K562 (cell line): ENCODE results near the gene PYGO2. TPM values are rescaled to one million over a fixed set of nuclear protein-coding genes. Genes with fewer than 3 reads are reported as not detected.

Experiments
- ATAC-seq: fragments of 200-7000 bp; cut with Tn5 transposase; 3 replicates; pipeline ENCODE4 v1.9.1; 2020; ENCODE audit warnings: moderate library complexity
- BruUV-seq: library from RNA; stranded (reverse); fragments of 400-500 nt; replicated peaks from 2 replicates; lab custom pipeline; 2021; lab: Mats Ljungman, UMichigan
- CTCF ChIA-PET: fragments of 300-600 bp; formaldehyde crosslinking; extraction: SDS; loops from one replicate; lab custom pipeline; 2021; ENCODE audit warnings: low intra/inter-chr PET ratio; lab: Yijun Ruan, JAX
- POLR2A ChIA-PET: fragments of 300-600, 350-650 bp; sonication (Branson Sonifier 250); formaldehyde crosslinking; extraction: SDS; loops from one replicate; lab custom pipeline; 2021; ENCODE audit warnings: antibody characterized with exemption, inconsistent platforms; lab: Yijun Ruan, JAX
- DNase-seq, 4 experiments: peaks; one replicate each; pipeline versions ENCODE4 v3.0.0 to v3.0.0-alpha.2; 2011 to 2018; ENCODE audit warnings: low spot score in 3 of 4, mixed read lengths in 3 of 4; ENCODE audit errors: extremely low read depth in 1 of 4
- FAIRE-seq: peaks from 2 replicates; lab custom pipeline; 2011; peaks lifted over from hg19 to GRCh38; lab: Jason Lieb, UNC
- H2AFZ ChIP-seq: 2 replicates; pipeline ENCODE4 v1.6.0; 2011; ENCODE audit warnings: low read depth, low read length, control low read depth, inconsistent platforms
- H3K27ac ChIP-seq: fragments of 200-600 bp; 3 replicates; pipeline ENCODE4 v1.8.0; 2011; ENCODE audit warnings: low read depth, mild to moderate bottlenecking, control low read depth, inconsistent platforms, low read length, moderate library complexity, mixed read lengths; ENCODE audit errors: extremely low read depth
- H3K27me3 ChIP-seq, 2 experiments: fragments of 300-600 bp in 1 of 2; 2 replicates in 1 of 2; 3 replicates in 1 of 2; pipeline versions ENCODE4 v1.6.0 to v1.8.0; 2011; ENCODE audit warnings: inconsistent platforms in 2 of 2, low read length in 2 of 2, mild to moderate bottlenecking in 1 of 2, mixed read lengths in 1 of 2, moderate library complexity in 1 of 2; ENCODE audit not compliant: control insufficient read depth in 2 of 2, insufficient read depth in 2 of 2
- H3K36me3 ChIP-seq: fragments of 300-600 bp; 3 replicates; pipeline ENCODE4 v1.8.0; 2011; ENCODE audit warnings: mild to moderate bottlenecking, low read length, inconsistent platforms; ENCODE audit not compliant: control insufficient read depth, insufficient read depth
- H3K4me1 ChIP-seq, 2 experiments: fragments of 200-600 bp in 1 of 2; replicated peaks in 1 of 2; 2 replicates in 1 of 2; 3 replicates in 1 of 2; pipeline versions ENCODE4 v1.5.1 to v1.8.0; 2011; ENCODE audit warnings: inconsistent platforms in 2 of 2, low read length in 2 of 2, mild to moderate bottlenecking in 1 of 2, mixed read lengths in 1 of 2, moderate library complexity in 1 of 2; ENCODE audit not compliant: control insufficient read depth in 2 of 2, insufficient read depth in 2 of 2
- H3K4me2 ChIP-seq: 2 replicates; pipeline ENCODE4 v1.6.1; 2011; ENCODE audit warnings: low read length, control low read depth, inconsistent platforms, mixed read lengths; ENCODE audit not compliant: insufficient read depth
- H3K4me3 ChIP-seq: fragments of 200-600 bp; sonication (generic), shearing (Covaris generic); 2 replicates; pipeline ENCODE4 v1.5.1; 2016; ENCODE audit warnings: control low read depth, inconsistent platforms
- H3K79me2 ChIP-seq: fragments of 200-600 bp; 3 replicates; pipeline ENCODE4 v1.8.0; 2011; ENCODE audit warnings: low read length, inconsistent platforms; ENCODE audit not compliant: control insufficient read depth, insufficient read depth
- H3K9ac ChIP-seq, 2 experiments: 2 replicates each; pipeline versions ENCODE4 v1.6.0 to v1.6.1; 2011; ENCODE audit warnings: low read depth in 2 of 2, low read length in 2 of 2, control low read depth in 1 of 2, inconsistent platforms in 1 of 2, mild to moderate bottlenecking in 1 of 2, mixed read lengths in 1 of 2; ENCODE audit not compliant: insufficient read depth in 1 of 2
- H3K9me1 ChIP-seq: one replicate; pipeline ENCODE4 v1.6.0; 2011; ENCODE audit warnings: inconsistent platforms, mild to moderate bottlenecking, low read length, moderate library complexity; ENCODE audit not compliant: control insufficient read depth, insufficient read depth
- H3K9me3 ChIP-seq: replicated peaks from 2 replicates; pipeline ENCODE4 v1.5.1; 2011; ENCODE audit warnings: low read depth, low read length, inconsistent platforms; ENCODE audit not compliant: control insufficient read depth, insufficient read depth
- H4K20me1 ChIP-seq: replicated peaks from 2 replicates; pipeline ENCODE4 v1.6.1; 2011; ENCODE audit warnings: low read length, inconsistent platforms, mixed read lengths; ENCODE audit not compliant: control insufficient read depth, insufficient read depth
- ATF1 ChIP-seq, 2 experiments: fragments of 450-650 bp in 1 of 2; IDR thresholded peaks; 2 replicates each; pipeline ENCODE4 v1.6.1; 2016; ENCODE audit warnings: missing compliant biosample characterization in 1 of 2, missing genetic modification characterization in 1 of 2
- ATF7 ChIP-seq: fragments of 450-650 bp; IDR thresholded peaks from 2 replicates; pipeline ENCODE4 v1.7.1; 2014; ENCODE audit warnings: mild to moderate bottlenecking, moderate library complexity
- CBX3 ChIP-seq, 2 experiments: IDR thresholded peaks; 1 replicate in 1 of 2; 2 replicates in 1 of 2; pipeline ENCODE4 v1.6.1; 2012; ENCODE audit warnings: inconsistent platforms in 2 of 2, low read length in 2 of 2, borderline replicate concordance in 1 of 2, control low read depth in 1 of 2
- CHD1 ChIP-seq: fragments of 200-600 bp; sonication (generic); IDR thresholded peaks from one replicate; pipeline ENCODE4 v1.6.1; 2012; ENCODE audit warnings: mild to moderate bottlenecking, moderate library complexity, low read length, inconsistent platforms
- ELF1 ChIP-seq: fragments of 200-800 bp; sonication (Bioruptor generic); IDR thresholded peaks from 2 replicates; pipeline ENCODE4 v1.6.1; 2016; ENCODE audit warnings: missing genetic modification characterization, missing compliant biosample characterization
- ILF3 ChIP-seq: fragments of 450-650 bp; IDR thresholded peaks from 2 replicates; pipeline ENCODE4 v1.6.1; 2018; ENCODE audit warnings: antibody characterized with exemption, mild to moderate bottlenecking, moderate library complexity, borderline replicate concordance
- MAZ ChIP-seq, 2 experiments: fragments of 450-650 bp in 1 of 2; sonication (generic) in 1 of 2; formaldehyde crosslinking; IDR thresholded peaks in 1 of 2; conservative IDR thresholded peaks in 1 of 2; 2 replicates each; pipeline versions ENCODE4 v1.4.0 to v1.5.0; 2020; ENCODE audit warnings: mild to moderate bottlenecking in 1 of 2, missing genetic modification reagents in 1 of 2
- NCOR1 ChIP-seq: fragments of 450-650 bp; IDR thresholded peaks from 2 replicates; pipeline ENCODE4 v1.6.1; 2016; ENCODE audit warnings: mild to moderate bottlenecking, moderate library complexity
- PHF8 ChIP-seq: fragments of 200-600 bp; sonication (generic); IDR thresholded peaks from 2 replicates; pipeline ENCODE4 v1.6.1; 2012; ENCODE audit warnings: mixed run types, mild to moderate bottlenecking, inconsistent platforms, low read length, moderate library complexity, borderline replicate concordance
- TEAD4 ChIP-seq, 2 experiments: sonication (generic) in 1 of 2; formaldehyde crosslinking in 1 of 2; IDR thresholded peaks; 2 replicates each; pipeline versions ENCODE4 v1.6.1 to v1.8.0; 2012 to 2022; ENCODE audit warnings: borderline replicate concordance in 1 of 2, inconsistent platforms in 1 of 2, low read length in 1 of 2, mild to moderate bottlenecking in 1 of 2, missing genetic modification reagents in 1 of 2
- U2AF1 ChIP-seq: fragments of 200-400 bp; formaldehyde crosslinking; optimal IDR thresholded peaks from 2 replicates; pipeline ENCODE3; 2017; ENCODE audit warnings: mild to moderate bottlenecking, low read depth, low read length, moderate library complexity
- WGBS: fragments of 100-300 bp; shearing (Covaris generic); methylation state at CpG from one replicate; pipeline ENCODE4 v1.1.6; 2016; ENCODE audit warnings: low coverage, mixed read lengths; ENCODE audit not compliant: insufficient coverage; ENCODE audit errors: missing lambda C conversion rate; 5-methylcytosine and 5-hydroxymethylcytosine counted together
- in situ Hi-C: fragments of 300-500 bp; cut with MboI; formaldehyde crosslinking; loops from 4 replicates; pipeline ENCODE4 v1.15.0; 2018; ENCODE audit warnings: inconsistent platforms, mixed read lengths
- intact Hi-C: fragments of 100-400 bp; cut with micrococcal nuclease; formaldehyde crosslinking; loops from 2 replicates; pipeline ENCODE4 v1.14.2; 2022
- polyA plus RNA-seq, 8 experiments: library from polyadenylated mRNA; depleted of rRNA in 4 of 8; stranded (reverse) in 5 of 8; unstranded in 3 of 8; fragments of >200 nt; fragmentation: Nextera tagmentation in 2 of 8; fragmentation: Illumina TruSeq in 1 of 8; extraction: Ambion mirVana in 2 of 8; extraction: Trizol in 1 of 8; gene quantifications; 2 replicates each; pipeline versions ENCODE4 v1.2.1 to v1.2.3, GENCODE V29; 2011 to 2014; ENCODE audit warnings: inconsistent platforms in 1 of 8, missing spikeins in 1 of 8
- total RNA-seq, 7 experiments: library from RNA; depleted of rRNA in 6 of 7; stranded (reverse); fragments of >200 nt in 6 of 7; fragmentation: Illumina TruSeq in 2 of 7; extraction: Trizol in 2 of 7; gene quantifications; 2 replicates each; pipeline versions ENCODE4 v1.2.1 to v1.2.3, GENCODE V29; 2011 to 2021; ENCODE audit warnings: low replicate concordance in 1 of 7
- TF ChIP-seq, protein P1 (sequence below): sonication (generic); formaldehyde crosslinking; IDR thresholded peaks from 2 replicates; pipeline ENCODE4 v1.8.0; 2023; ENCODE audit warnings: mild to moderate bottlenecking, missing genetic modification reagents
- TF ChIP-seq, protein P2 (sequence below): fragments of 250-450 bp; sonication (Bioruptor Pico); IDR thresholded peaks from 2 replicates; pipeline ENCODE4 v1.5.0; 2021
- TF ChIP-seq, protein P3 (sequence below): IDR thresholded peaks from 2 replicates; pipeline ENCODE4 v1.6.1; 2011; ENCODE audit not compliant: insufficient read length; ENCODE audit errors: extremely low read depth

PYGO2 gene
- total and polyA plus RNA-seq, 9 of the 15 experiments (the other 6 are each of a cell fraction or from before 2014, with no cell fraction given) = 8.3 to 36.2 (median 18.2) TPM

DNA sequence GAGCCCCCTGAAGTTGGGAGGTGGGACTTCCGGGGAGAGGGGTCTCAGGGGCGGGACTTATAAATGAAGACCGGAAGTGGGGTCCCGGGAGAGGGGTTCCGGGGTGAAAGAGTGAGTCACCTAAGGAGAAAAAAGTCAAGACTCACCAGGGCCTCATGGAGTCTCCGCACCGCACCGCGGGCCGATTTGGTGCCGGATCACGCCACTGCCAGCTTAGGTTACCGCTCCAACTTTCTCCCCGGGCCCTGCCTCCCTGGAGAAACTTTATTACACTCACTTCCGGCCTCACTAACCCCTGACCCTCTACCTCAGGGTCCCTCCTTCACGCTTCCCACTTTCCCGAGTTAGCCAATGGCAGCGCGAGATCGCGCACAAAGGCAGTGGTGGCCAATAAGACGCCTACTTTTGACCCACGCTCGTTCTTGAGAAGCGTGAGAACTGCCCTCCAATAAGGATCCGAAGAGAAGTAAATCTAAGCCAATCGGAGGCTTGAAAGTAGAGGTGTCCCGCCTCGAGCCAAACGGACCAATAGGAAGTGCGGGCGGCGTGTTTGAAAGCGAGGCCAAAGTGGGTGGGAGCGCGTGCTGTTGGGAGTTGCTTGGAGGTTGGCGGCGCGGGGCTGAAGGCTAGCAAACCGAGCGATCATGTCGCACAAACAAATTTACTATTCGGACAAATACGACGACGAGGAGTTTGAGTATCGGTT, 12.7 kb upstream of the PYGO2 start, which contains the start of gene CKS1B:
Gene CKS1B (plus strand): TSS at position 580 of the 706 bp plus-strand sequence. CDS start 65 bp downstream, at position 645.
- peak within 1 kb of the TSS; percentile 81 for H2AFZ ChIP-seq
- CTCF ChIA-PET = interaction anchor here (0.6 to 2.3 kb wide), 4 partner anchors 25 to 88 kb away, joined by 3 to 11 read pairs (median 3); no protein-coding TSS in a partner anchor
- POLR2A ChIA-PET = interaction anchor here (0.6 to 8.3 kb wide), 16 partner anchors 9 to 107 kb away, joined by 3 to 80 read pairs (median 4); partner anchors contain the start of genes FLAD1, LENEP, PBXIP1 and PMVK
- H3K4me1 ChIP-seq = peaks cover 45 to 50% of the 10 kb centered on the region in 2 experiments
- H3K9me1 ChIP-seq = no peaks in the 10 kb centered on the region
- H3K9me3 ChIP-seq = no peaks in the 10 kb centered on the region
- H3K27me3 ChIP-seq = no peaks in the 10 kb centered on the region; a peak in 1 of 5 replicates
- FAIRE-seq = peak; percentile 99
- H3K79me2 ChIP-seq = peaks cover 80% of the 10 kb centered on the region
- in situ Hi-C loops = no loop called here
- peak within 1 kb of the TSS; percentile 96 to 97 for H3K9ac ChIP-seq
- H3K4me3 ChIP-seq = peak within 1 kb of the TSS; percentile 66
- no peaks in the 10 kb centered on the region for H4K20me1 ChIP-seq
- intact Hi-C loops = loop anchor here (1.0 to 5.0 kb wide), 2 partner anchors 27 to 88 kb away; partner anchors contain the start of gene EFNA4
- peaks cover 34% of the 10 kb centered on the region for H3K36me3 ChIP-seq
- peak within 1 kb of the TSS; percentile 98 for H3K4me2 ChIP-seq
- DNase-seq = peak; percentile 94 to 99 (median 97)
- peak; percentile 83 for ATAC-seq
- H3K27ac ChIP-seq = peak within 1 kb of the TSS; percentile 99
- no TSS peak for BruUV-seq
- under 1% methylated on average over 47 of the region's 47 CpGs for WGBS
- TF ChIP-seq, protein P1, sequence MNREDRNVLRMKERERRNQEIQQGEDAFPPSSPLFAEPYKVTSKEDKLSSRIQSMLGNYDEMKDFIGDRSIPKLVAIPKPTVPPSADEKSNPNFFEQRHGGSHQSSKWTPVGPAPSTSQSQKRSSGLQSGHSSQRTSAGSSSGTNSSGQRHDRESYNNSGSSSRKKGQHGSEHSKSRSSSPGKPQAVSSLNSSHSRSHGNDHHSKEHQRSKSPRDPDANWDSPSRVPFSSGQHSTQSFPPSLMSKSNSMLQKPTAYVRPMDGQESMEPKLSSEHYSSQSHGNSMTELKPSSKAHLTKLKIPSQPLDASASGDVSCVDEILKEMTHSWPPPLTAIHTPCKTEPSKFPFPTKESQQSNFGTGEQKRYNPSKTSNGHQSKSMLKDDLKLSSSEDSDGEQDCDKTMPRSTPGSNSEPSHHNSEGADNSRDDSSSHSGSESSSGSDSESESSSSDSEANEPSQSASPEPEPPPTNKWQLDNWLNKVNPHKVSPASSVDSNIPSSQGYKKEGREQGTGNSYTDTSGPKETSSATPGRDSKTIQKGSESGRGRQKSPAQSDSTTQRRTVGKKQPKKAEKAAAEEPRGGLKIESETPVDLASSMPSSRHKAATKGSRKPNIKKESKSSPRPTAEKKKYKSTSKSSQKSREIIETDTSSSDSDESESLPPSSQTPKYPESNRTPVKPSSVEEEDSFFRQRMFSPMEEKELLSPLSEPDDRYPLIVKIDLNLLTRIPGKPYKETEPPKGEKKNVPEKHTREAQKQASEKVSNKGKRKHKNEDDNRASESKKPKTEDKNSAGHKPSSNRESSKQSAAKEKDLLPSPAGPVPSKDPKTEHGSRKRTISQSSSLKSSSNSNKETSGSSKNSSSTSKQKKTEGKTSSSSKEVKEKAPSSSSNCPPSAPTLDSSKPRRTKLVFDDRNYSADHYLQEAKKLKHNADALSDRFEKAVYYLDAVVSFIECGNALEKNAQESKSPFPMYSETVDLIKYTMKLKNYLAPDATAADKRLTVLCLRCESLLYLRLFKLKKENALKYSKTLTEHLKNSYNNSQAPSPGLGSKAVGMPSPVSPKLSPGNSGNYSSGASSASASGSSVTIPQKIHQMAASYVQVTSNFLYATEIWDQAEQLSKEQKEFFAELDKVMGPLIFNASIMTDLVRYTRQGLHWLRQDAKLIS (CRISPR knock-in tag) = 0 out of 2 replicates have a peak, but pooled peaks have one; percentile 37
- TF ChIP-seq NCOR1 (no peak), ELF1 (peak; percentile 92), U2AF1 (no peak), ATF7 (peak; percentile 80; the same call in 1 of the 2 replicates), ILF3 (no peak), PHF8 (peak; percentile 86), TEAD4 (IDR thresholded peaks at IDR 0.05; ENCODE audit: low read length) (peak; percentile 50; the same call in 1 of the 2 replicates), TEAD4 (CRISPR knock-in tag; IDR thresholded peaks at IDR 0.05; ENCODE audit: borderline replicate concordance) (no peak), CHD1 (peak; percentile 86), MAZ (CRISPR knock-in tag; conservative IDR thresholded peaks at IDR 0.05 in 1 of 2, IDR thresholded peaks at IDR 0.05 in 1 of 2) (peak; percentile 39 to 47), CBX3 (IDR thresholded peaks at IDR 0.05; ENCODE audit: borderline replicate concordance in 1 of 2, low read length in 2 of 2) (no peak; a peak in 2 of 3 replicates), ATF1 (CRISPR knock-in tag; IDR thresholded peaks at IDR 0.05) (no peak), ATF1 (tag; IDR thresholded peaks at IDR 0.05) (peak; percentile 92)
- TF ChIP-seq, protein P2, sequence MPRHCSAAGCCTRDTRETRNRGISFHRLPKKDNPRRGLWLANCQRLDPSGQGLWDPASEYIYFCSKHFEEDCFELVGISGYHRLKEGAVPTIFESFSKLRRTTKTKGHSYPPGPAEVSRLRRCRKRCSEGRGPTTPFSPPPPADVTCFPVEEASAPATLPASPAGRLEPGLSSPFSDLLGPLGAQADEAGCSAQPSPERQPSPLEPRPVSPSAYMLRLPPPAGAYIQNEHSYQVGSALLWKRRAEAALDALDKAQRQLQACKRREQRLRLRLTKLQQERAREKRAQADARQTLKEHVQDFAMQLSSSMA (CRISPR knock-in tag) = 0 out of 2 replicates have a peak, but pooled peaks have one; percentile 69
- TF ChIP-seq, protein P3, sequence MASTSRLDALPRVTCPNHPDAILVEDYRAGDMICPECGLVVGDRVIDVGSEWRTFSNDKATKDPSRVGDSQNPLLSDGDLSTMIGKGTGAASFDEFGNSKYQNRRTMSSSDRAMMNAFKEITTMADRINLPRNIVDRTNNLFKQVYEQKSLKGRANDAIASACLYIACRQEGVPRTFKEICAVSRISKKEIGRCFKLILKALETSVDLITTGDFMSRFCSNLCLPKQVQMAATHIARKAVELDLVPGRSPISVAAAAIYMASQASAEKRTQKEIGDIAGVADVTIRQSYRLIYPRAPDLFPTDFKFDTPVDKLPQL = peak; percentile 19
